ENCODE results near the gene NAA60. TPM values are rescaled to one million over a fixed set of nuclear protein-coding genes. Genes with fewer than 3 reads are reported as not detected.

NAA60 gene
- total and polyA plus RNA-seq, 8 donors: 35.9 to 54.6 (median 47.1) TPM

DNA sequence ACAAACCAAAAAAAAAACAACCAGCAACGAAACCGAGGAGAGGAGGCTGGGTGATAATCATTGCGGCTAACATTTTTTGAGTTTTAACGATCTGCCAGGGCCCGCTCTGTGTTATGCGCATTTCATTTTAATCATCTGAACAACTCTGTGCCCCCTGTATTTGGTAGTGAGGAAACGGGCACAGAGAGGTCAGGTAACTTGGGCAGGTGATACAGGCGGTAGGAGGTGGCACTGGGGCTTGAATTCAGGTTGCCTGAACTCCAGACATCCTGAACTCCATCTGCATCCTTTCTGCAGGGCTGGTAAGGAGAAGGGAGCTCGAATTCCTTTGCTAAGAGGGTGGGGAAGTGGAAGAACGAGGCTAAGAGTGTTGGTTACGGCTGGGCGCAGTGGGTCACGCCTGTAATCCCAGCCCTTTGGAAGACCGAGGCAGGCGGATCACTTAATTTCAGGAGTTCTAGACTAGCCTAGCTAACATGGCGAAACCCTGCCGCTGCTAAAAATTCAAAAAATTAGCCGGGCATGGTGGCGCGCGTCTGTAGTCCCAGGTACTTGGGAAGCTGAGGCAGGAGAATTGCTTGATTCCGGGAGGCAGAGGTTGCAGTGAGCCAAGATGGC, 58.4 kb downstream of the NAA60 start:
- H3K4me1 ChIP-seq: peaks cover 8 to 23% of the 10 kb centered on the region in 2 donors
- H3K9me3 ChIP-seq: no peaks in the 10 kb centered on the region
- H3K27me3 ChIP-seq: peaks cover 0 to 3% of the 10 kb centered on the region in 2 donors
- TF ChIP-seq, protein P1, sequence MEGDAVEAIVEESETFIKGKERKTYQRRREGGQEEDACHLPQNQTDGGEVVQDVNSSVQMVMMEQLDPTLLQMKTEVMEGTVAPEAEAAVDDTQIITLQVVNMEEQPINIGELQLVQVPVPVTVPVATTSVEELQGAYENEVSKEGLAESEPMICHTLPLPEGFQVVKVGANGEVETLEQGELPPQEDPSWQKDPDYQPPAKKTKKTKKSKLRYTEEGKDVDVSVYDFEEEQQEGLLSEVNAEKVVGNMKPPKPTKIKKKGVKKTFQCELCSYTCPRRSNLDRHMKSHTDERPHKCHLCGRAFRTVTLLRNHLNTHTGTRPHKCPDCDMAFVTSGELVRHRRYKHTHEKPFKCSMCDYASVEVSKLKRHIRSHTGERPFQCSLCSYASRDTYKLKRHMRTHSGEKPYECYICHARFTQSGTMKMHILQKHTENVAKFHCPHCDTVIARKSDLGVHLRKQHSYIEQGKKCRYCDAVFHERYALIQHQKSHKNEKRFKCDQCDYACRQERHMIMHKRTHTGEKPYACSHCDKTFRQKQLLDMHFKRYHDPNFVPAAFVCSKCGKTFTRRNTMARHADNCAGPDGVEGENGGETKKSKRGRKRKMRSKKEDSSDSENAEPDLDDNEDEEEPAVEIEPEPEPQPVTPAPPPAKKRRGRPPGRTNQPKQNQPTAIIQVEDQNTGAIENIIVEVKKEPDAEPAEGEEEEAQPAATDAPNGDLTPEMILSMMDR (IDR thresholded peaks at IDR 0.05): no peak
- ATAC-seq (no peak), DNase-seq (no peak)
- peaks cover 0 to 9% of the 10 kb centered on the region in 2 donors for H3K36me3 ChIP-seq
- H3K4me3 ChIP-seq: peak overlapping the region; percentile 69 to 95
- intact Hi-C loops (cut with DNase I): no loop called here
- H3K27ac ChIP-seq: peak overlapping the region in 1 of 2 donors; percentile 63

DNA sequence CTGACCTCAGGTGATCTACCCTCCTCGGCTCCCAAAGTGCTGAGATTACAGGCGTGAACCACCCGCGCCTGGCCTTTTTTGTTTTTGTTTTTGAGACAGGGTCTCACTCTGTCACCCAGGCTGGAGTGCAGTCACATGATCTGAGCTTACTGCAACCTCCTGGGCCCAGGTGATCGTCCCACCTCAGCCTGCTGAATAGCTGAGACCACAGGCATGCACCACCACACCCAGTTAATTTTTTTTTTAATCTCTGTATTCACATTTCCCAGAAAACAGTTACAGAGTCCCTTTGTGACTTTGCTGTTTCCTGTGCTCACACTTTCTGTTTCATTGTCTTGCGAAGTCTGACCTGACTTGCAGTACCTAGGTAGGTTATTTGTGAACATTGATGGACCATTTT, 60.0 kb downstream of the NAA60 start:
- Histone ChIP-seq H3K27ac (no peak overlapping the region), H3K4me1 (peaks cover 8 to 23% of the 10 kb centered on the region in 2 donors), H3K36me3 (peaks cover 0 to 20% of the 10 kb centered on the region in 2 donors), H3K4me3 (no peak overlapping the region), H3K27me3 (peaks cover 0 to 3% of the 10 kb centered on the region in 2 donors), H3K9me3 (no peaks in the 10 kb centered on the region)
- ATAC-seq: no peak
- intact Hi-C loops (cut with DNase I): no loop called here
- no peak for DNase-seq
- TF ChIP-seq, protein P1 (IDR thresholded peaks at IDR 0.05): no peak

DNA sequence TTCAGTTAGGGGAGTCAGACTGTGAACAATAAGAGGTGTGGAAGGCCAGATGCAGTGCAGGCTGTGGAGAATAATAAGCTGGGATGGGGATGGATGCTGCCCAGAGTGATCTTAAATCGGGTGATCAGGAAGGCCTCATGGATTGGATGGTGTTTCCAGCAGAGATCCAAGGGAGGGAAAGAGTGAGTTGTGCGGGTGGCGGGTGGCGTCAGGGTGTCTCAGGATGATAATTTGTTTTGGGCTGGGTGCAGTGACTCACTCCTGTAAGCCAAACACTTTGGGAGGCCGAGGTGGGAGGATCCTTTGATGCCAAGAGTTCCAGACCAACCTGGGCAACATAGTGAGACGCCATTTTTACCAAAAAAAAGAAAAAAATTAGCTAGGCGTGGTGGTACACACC, 65.3 kb downstream of the NAA60 start:
- intact Hi-C loops (cut with DNase I): no loop called here
- no peaks in the 10 kb centered on the region for H3K4me1 ChIP-seq
- H3K9me3 ChIP-seq: no peaks in the 10 kb centered on the region
- no peaks in the 10 kb centered on the region for H3K27me3 ChIP-seq
- TF ChIP-seq, protein P1 (IDR thresholded peaks at IDR 0.05): no peak
- DNase-seq: no peak
- H3K4me3 ChIP-seq: no peak overlapping the region
- H3K27ac ChIP-seq: no peak overlapping the region
- no peak for ATAC-seq
- peaks cover 0 to 67% of the 10 kb centered on the region in 2 donors for H3K36me3 ChIP-seq

DNA sequence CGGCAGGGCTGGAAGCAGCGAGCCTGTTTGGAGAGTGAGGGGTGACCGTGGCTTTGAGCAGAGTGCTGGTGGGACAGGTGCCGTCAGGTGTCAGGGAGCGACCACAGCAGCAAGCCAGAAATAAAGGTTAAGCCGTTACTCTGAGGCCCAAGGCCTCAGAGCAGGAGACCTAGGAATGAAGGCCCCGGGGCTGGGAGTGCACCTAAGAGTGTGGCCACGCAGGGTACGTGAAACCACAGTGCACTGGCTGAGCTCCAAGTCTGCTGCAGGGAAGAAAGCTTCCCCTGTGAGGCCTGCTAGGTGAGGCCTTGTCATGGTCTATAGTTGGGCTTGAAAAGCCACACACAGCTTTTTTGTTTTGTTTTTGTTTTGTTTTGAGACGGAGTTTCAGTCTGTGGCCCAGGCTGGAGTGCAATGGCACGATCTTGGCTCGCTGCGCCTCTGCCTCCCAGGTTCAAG, 66.0 kb downstream of the NAA60 start:
- DNase-seq (no peak), ATAC-seq (no peak)
- intact Hi-C loops (cut with DNase I): no loop called here
- Histone ChIP-seq H3K4me1 (no peaks in the 10 kb centered on the region), H3K9me3 (no peaks in the 10 kb centered on the region), H3K4me3 (no peak overlapping the region), H3K36me3 (peaks cover 0 to 69% of the 10 kb centered on the region in 2 donors), H3K27me3 (no peaks in the 10 kb centered on the region), H3K27ac (no peak overlapping the region)
- TF ChIP-seq, protein P1 (IDR thresholded peaks at IDR 0.05): no peak

DNA sequence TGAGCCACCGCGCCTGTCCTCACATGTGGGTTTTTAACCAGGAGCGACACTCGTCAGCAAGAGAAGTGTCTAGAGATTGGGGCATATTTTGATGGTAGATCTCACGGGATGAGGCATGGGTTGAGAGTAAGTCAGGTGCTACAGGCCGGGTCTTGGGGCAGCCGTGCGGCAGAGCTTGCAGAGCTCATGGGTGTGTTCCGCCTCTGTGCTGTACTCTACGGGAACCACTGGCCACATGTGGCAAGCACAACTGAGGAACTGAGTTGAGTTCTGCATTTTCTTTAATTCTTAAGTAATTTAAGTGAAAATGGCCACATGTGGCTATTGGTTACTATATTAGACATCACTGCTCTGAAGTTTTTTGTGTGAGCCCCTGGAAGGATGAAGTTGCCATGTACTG, 66.9 kb downstream of the NAA60 start:
- DNase-seq: no peak
- intact Hi-C loops (cut with DNase I): no loop called here
- TF ChIP-seq, protein P1 (IDR thresholded peaks at IDR 0.05): no peak

More for the DNA sequence above, 66.9 kb downstream of the NAA60 start:
- Histone ChIP-seq H3K36me3 (peaks cover 0 to 69% of the 10 kb centered on the region in 2 donors), H3K4me3 (no peak overlapping the region), H3K27me3 (no peaks in the 10 kb centered on the region), H3K9me3 (no peaks in the 10 kb centered on the region), H3K4me1 (no peaks in the 10 kb centered on the region), H3K27ac (no peak overlapping the region)
- no peak for ATAC-seq
